ENCODE measurements around the gene RALGPS1. TPM values are rescaled to one million over a fixed set of nuclear protein-coding genes. Genes with fewer than 3 reads are reported as not detected.

Gene RALGPS1
- total RNA-seq, 1 donor, result 2.9 TPM

DNA sequence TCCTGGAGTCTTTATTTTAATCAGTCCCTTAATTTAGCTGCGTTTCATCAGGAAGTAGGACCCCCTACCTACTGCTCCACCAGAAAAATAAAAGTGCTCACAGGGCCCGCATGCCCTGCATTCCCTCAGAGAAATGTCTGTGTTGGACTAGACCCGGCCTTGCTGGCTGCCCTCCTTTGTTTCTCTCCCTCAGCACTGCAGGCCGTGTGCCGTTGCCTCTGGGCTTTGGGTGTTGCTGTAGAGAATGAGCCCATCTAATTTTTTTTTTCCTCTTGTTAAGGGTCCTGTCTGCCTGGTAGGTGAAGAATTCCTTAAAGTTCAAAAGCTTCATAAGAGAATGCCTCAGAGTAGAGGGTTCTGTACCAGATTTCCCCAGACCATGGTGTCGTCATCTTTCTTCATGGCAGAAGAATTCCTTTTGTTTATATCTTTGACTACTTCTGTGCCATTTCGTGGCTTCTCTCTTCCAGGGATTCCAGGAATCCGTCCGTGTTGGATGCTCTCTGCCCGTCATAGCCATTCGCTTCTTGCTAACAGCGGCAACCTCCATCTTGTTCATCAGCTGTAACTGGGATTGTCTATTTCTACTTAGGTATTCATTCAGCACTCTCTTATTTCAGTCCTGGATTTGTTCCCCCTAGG lies 257.6 kb downstream of the RALGPS1 start:
- DNase-seq (ENCODE audit: low read depth), result no peak
- TF ChIP-seq, protein P1, sequence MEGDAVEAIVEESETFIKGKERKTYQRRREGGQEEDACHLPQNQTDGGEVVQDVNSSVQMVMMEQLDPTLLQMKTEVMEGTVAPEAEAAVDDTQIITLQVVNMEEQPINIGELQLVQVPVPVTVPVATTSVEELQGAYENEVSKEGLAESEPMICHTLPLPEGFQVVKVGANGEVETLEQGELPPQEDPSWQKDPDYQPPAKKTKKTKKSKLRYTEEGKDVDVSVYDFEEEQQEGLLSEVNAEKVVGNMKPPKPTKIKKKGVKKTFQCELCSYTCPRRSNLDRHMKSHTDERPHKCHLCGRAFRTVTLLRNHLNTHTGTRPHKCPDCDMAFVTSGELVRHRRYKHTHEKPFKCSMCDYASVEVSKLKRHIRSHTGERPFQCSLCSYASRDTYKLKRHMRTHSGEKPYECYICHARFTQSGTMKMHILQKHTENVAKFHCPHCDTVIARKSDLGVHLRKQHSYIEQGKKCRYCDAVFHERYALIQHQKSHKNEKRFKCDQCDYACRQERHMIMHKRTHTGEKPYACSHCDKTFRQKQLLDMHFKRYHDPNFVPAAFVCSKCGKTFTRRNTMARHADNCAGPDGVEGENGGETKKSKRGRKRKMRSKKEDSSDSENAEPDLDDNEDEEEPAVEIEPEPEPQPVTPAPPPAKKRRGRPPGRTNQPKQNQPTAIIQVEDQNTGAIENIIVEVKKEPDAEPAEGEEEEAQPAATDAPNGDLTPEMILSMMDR (IDR thresholded peaks at IDR 0.05; ENCODE audit: insufficient read depth, low read length), result no peak
- H3K4me3 ChIP-seq (ENCODE audit: low read depth, low read length), result no peak overlapping the region

DNA sequence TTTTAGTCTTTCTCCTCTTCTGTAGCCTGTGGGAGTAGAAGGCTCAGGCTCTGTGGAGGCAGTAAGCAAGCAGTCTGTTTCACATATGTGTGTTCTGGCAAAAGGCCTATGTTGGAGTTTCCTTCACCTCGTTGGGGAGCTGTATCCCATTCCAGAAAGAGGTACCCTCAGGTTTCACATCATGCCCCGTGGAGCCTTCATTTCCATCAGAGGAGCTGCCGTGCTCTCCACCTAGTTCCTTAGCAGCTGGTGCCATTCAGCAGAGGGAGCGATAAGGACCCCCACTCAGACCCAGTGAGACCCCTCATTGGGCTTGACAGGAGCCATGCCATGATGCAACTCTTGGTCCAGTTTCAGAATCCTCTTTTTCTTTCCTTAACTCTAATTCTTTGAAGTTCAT lies 258.5 kb downstream of the RALGPS1 start:
- no peak for DNase-seq (ENCODE audit: low read depth)
- TF ChIP-seq, protein P1 (IDR thresholded peaks at IDR 0.05; ENCODE audit: insufficient read depth, low read length), result no peak

DNA sequence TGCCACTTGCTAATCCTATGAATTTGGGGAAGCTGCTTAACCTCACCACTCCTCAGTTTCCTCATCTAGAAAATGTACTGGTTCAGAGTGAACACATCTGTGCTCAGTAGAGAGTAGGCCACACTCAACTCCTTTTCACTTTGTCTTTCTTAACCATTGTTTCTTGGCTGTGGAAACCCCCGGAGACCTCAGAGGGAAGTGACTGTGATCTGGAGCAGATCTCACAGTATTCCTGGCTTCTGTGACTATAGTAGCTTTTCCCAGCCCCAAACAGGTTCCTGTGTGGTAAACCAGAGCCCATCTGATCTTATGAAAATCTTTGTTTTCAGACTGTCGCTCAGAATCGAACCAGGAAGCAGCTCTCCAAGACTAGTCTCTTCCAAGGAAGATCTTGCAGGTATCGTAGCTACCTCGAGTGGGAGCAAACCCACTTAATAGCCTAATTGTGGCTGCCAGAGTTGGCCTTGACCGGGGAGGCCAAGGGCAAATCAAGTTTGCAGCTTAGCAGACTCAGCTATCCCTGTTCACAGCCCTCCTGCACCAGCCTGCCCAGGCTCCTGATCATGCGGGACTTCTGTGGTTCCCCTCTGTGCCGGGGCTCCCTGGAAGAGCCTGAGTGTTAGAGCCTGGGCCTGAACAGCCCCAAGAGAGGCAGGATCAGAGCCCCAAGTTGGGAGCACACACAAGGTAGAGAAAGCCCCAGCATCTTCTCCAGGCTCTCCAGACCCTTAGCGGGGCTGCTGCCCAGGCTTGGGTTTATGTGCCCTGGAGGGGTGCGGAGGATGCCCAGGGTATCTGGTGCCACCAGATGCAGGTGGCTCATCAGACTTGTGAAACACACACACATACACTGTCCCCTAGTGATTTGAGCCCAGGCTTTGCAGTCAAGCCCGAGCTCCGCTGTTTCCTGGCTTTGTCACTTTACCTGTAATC lies 260.1 kb downstream of the RALGPS1 start:
- TF ChIP-seq, protein P1 (IDR thresholded peaks at IDR 0.05; ENCODE audit: insufficient read depth, low read length), result no peak
- H3K4me3 ChIP-seq (ENCODE audit: low read depth, low read length), result no peak overlapping the region
- no peak for DNase-seq (ENCODE audit: low read depth)

More for the DNA sequence above, 258.5 kb downstream of the RALGPS1 start:
- H3K4me3 ChIP-seq (ENCODE audit: low read depth, low read length), result no peak overlapping the region

DNA sequence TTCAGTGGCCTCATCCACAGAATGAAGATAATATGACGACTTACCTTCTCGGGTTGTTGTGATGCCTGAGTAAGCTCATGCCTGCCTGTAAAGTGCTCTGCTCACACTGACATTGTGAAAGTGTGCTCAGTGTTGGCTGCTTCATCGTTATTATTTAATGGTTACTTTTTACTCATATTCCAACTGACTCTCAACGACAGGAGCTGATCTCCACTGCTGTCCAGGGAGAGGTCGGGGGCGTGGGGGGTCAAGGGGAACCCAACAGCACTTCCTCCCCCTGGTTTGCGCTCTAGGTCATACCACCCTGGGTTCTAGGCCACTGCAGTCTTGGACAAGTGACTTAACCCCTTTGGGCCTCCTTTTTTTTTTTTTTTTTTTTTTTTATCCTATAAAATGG lies 260.7 kb downstream of the RALGPS1 start:
- H3K4me3 ChIP-seq (ENCODE audit: low read depth, low read length), result no peak overlapping the region
- no peak for DNase-seq (ENCODE audit: low read depth)
- TF ChIP-seq, protein P1 (IDR thresholded peaks at IDR 0.05; ENCODE audit: insufficient read depth, low read length), result no peak

DNA sequence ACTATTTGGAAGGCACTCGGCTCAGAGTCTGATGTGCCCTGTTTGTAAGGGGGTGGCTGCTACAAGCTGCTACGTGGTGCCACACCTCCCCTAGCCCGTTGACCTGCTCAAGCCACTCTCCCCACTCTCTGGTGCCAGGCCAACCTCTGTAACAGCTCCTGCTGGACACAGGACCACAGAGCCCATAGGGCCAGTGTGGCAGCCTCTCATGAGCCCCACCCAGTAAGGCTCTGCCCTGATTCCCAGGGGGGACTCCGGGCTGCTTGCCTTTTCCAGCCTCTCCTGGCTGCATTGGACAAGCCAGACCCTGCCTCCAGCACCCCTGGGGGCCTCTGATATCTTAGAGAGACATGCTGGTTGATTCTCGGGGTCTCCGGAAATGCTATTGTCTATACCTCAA lies 261.2 kb downstream of the RALGPS1 start:
- TF ChIP-seq, protein P1 (IDR thresholded peaks at IDR 0.05; ENCODE audit: insufficient read depth, low read length), result no peak
- peak; percentile 59 for DNase-seq (ENCODE audit: low read depth)
- H3K4me3 ChIP-seq (ENCODE audit: low read depth, low read length), result no peak overlapping the region

DNA sequence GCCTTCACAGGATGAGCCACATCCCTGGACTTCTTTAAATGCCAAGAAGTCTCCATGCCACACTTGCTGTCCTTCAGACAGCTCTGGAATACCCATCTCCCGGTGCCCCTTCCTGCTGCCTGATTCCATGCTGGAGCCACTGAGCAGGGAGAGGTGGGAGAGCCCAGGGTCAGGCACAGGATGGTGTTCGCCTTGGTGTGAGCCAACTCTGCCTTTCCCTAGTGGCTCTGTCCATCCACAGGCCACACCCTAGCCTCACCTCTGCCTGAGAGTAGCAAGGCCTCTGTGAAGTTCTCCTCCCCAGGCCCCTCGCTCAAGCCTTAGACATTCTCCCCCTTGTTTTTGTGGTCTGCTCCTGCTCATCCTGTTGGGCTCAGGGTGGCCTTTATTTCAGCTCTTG lies 262.0 kb downstream of the RALGPS1 start:
- TF ChIP-seq, protein P1 (IDR thresholded peaks at IDR 0.05; ENCODE audit: insufficient read depth, low read length), result no peak
- no peak overlapping the region for H3K4me3 ChIP-seq (ENCODE audit: low read depth, low read length)
- DNase-seq (ENCODE audit: low read depth), result no peak

Data from fibroblast of the aortic adventitia (primary cell).